NT2/D1 (cell line): ENCODE measurements around the gene PEAK3.

Experiments used
- YY1 ChIP-seq: IDR thresholded peaks from 2 replicates; pipeline ENCODE4 v1.6.1; 2011; ENCODE audit not compliant: insufficient read length, insufficient read depth
- ZNF274 ChIP-seq: IDR thresholded peaks from 2 replicates; pipeline ENCODE4 v1.6.1; 2011; ENCODE audit warnings: mild to moderate bottlenecking, low read depth, low read length

GRCh38 chr19:2249880-2250765 lies 31.9 kb downstream of the PEAK3 start:
- no peak for TF ChIP-seq ZNF274
- TF ChIP-seq YY1, result no peak
